D341Med (cell line): ENCODE measurements around the gene BBOF1.
A peak's percentile ranks its signal among the peaks of the same experiment; 100 is the strongest.

Source experiments
- DNase-seq: peaks from one replicate; pipeline ENCODE4 v3.0.0; 2012; ENCODE audit warnings: low spot score

BBOF1 gene

GRCh38 chr14:74089251-74090020 is 70.3 kb downstream of the BBOF1 start:
- DNase-seq, result no peak

DNA sequence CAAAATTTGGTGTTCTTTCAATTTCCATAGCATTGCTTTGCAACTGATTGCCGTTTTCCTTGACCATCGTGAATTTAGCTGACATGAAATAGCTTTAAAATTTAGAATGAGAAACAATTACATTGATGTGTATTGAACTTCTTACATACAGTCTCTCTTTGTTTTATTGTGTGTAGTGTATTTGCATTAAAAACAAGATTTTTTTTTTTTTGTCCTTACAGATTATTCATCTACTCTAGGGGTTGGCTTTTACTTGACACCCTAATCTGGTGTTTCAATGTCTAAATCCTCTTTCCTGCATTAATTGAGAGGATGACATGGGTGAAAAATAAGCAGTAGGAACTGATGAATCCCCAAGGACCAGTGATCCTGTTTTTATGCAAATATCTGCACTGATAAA is 86.2 kb downstream of the BBOF1 start:
- DNase-seq, result no peak

DNA sequence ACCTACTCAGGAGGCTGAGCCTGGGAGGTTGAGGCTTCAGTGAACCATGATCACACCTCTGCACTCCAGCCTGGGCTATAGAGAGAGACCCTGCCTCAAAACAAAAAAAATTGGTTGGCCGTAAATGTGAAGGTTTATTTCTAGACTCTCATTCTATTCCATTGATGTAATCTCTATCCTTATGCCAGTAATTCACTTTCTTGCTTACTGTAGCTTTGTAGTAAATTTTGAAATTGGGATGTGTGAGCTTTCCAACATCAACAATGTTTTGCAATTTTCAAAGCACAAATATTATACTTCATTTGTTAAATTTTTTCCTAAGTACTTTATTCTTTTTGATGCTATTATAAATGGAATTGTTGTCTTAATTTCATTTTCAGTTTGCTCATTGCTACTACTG is 90.2 kb downstream of the BBOF1 start:
- no peak for DNase-seq

GRCh38 chr14:74111395-74112216 is 92.5 kb downstream of the BBOF1 start:
- DNase-seq, result peak; percentile 54
